ENCODE measurements around the gene TMUB1. TPM values are rescaled to one million over a fixed set of nuclear protein-coding genes. Genes with fewer than 3 reads are reported as not detected.

Gene TMUB1
- total and polyA plus RNA-seq, 9 of the 15 experiments (the other 6 are each of a cell fraction or from before 2014, with no cell fraction given): 0.14 to 241 (median 74.1) TPM

DNA sequence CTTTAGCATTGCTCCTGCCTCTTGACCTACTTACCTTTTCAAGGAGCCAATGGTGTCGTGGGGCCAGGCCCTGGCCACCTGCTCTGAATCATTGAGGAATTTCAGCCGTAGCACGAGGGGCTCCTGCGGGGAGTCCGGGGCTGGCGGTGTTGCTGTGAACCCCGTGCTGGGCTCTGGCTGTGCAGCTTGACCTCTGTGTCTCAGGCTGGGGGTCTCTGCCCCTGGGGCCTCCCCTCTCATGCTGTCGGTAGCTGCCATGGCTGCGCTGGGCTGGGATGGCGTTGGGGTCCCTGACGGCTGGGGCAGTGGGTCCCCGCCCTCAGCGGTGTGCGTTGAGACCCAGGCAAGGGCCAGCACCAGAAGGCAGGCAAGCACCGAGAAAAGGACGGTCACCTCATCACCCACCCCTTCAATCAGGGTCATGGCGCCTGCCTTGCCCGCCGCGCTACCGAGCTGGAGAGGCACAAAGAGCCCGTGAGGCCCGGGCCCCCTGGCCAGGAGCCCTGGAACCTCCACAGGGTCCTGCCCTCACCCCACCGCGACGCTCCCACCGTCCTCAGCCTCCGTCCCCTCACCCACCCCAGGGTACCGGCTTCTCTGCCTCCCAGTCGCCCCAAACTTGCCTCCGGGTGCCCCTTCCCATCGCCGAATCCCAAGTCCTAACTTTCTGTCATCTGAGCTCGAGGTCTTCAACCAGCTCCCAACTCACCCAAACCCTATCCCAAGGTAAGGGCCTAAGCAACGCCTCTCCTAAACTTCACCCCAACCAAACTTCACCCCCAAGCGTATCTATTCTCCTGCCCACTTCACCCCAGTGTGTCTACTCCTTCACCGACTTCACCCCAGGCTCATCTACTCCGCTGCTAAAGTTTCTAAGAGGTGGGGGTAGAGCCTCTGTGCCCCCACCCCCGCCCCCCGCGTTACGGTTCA, 887 bp downstream of the TMUB1 start (continued):
- TF ChIP-seq PRPF4 (IDR thresholded peaks at IDR 0.05; ENCODE audit: insufficient read depth, low read depth, low read length, poor library complexity, severe bottlenecking): no peak
- no peak for TF ChIP-seq STAT5B (CRISPR knock-in tag; IDR thresholded peaks at IDR 0.05)
- no peak for TF ChIP-seq RBM15 (IDR thresholded peaks at IDR 0.05; ENCODE audit: insufficient read depth, low read length)
- no peak for TF ChIP-seq ESRRA (IDR thresholded peaks at IDR 0.05; ENCODE audit: borderline replicate concordance, low read depth)
- TF ChIP-seq, protein P1, sequence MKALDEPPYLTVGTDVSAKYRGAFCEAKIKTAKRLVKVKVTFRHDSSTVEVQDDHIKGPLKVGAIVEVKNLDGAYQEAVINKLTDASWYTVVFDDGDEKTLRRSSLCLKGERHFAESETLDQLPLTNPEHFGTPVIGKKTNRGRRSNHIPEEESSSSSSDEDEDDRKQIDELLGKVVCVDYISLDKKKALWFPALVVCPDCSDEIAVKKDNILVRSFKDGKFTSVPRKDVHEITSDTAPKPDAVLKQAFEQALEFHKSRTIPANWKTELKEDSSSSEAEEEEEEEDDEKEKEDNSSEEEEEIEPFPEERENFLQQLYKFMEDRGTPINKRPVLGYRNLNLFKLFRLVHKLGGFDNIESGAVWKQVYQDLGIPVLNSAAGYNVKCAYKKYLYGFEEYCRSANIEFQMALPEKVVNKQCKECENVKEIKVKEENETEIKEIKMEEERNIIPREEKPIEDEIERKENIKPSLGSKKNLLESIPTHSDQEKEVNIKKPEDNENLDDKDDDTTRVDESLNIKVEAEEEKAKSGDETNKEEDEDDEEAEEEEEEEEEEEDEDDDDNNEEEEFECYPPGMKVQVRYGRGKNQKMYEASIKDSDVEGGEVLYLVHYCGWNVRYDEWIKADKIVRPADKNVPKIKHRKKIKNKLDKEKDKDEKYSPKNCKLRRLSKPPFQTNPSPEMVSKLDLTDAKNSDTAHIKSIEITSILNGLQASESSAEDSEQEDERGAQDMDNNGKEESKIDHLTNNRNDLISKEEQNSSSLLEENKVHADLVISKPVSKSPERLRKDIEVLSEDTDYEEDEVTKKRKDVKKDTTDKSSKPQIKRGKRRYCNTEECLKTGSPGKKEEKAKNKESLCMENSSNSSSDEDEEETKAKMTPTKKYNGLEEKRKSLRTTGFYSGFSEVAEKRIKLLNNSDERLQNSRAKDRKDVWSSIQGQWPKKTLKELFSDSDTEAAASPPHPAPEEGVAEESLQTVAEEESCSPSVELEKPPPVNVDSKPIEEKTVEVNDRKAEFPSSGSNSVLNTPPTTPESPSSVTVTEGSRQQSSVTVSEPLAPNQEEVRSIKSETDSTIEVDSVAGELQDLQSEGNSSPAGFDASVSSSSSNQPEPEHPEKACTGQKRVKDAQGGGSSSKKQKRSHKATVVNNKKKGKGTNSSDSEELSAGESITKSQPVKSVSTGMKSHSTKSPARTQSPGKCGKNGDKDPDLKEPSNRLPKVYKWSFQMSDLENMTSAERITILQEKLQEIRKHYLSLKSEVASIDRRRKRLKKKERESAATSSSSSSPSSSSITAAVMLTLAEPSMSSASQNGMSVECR (CRISPR knock-in tag; IDR thresholded peaks at IDR 0.05): no peak
- TF ChIP-seq POU5F1 (IDR thresholded peaks at IDR 0.05; ENCODE audit: borderline replicate concordance, low read depth, low read length, partially characterized antibody): no peak
- no peak for TF ChIP-seq POLR3A (IDR thresholded peaks at IDR 0.05; ENCODE audit: borderline replicate concordance, extremely low read depth, insufficient read depth, insufficient read length)
- TF ChIP-seq, protein P2, sequence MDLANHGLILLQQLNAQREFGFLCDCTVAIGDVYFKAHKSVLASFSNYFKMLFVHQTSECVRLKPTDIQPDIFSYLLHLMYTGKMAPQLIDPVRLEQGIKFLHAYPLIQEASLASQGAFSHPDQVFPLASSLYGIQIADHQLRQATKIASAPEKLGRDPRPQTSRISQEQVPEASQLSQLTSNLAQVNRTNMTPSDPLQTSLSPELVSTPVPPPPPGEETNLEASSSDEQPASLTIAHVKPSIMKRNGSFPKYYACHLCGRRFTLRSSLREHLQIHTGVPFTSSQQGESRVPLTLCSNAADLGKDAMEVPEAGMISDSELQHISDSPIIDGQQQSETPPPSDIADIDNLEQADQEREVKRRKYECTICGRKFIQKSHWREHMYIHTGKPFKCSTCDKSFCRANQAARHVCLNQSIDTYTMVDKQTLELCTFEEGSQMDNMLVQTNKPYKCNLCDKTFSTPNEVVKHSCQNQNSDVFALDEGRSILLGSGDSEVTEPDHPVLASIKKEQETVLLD (IDR thresholded peaks at IDR 0.05): peak; percentile 76; the same call in 1 of the 2 replicates
- no peak for TF ChIP-seq FOS (IDR thresholded peaks at IDR 0.05; ENCODE audit: extremely low read depth, insufficient read length)
- no peak for TF ChIP-seq ZNF589 (CRISPR knock-in tag; IDR thresholded peaks at IDR 0.05; ENCODE audit: low read depth)
- no peak for TF ChIP-seq U2AF1 (optimal IDR thresholded peaks at IDR 0.05; ENCODE audit: low read depth, low read length)
- TF ChIP-seq, protein P3, sequence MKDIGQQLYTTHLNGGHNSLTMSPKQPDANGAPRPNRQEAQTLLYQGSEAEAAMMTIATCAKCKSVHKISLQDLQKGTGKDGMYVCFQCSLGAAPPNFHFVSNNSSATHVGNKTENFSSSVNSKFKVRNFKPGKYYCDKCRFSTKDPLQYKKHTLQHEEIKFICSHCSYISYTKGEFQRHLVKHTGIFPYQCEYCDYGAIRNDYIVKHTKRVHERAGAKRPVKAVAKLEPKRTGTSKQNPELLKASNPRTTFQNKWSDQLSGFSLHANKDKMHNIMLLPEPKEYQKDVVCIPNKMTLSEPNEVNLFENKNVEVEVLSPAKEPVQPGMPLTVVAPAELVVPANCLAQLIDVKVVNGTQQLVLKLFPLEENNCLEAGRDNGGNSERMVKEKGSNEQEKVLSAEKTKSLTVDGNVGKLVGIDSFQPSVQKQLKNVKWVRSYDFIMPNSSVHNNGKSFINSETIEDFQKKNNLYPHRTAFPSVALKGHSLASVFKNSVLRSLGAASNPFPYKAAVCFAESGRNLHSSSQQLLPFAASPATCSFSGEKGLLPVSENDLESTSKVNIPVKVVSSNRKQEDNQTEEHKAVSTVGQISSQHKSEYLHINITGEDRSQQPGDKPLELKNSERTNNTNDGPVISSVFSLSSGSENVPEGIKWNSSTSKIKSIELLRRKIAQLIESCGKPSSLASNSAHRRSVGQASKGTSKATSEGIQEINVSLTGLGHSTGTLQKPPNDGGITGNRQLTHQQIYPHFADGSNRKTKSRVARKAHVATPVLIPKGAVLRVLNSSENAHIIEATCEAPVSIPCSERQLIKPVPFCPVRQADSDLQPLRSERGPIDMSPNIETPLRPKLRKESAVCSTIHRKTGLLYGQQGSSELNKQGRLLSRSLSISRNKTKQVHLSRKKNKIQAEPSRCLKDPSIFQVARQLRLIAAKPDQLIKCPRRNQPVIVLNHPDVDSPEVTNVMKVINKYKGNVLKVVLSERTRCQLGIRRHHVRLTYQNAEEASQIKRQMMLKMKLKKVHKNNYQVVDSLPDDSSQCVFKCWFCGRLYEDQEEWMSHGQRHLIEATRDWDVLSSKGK (CRISPR knock-in tag; IDR thresholded peaks at IDR 0.05): no peak
- TF ChIP-seq ZNF217 (CRISPR knock-in tag; IDR thresholded peaks at IDR 0.05): no peak
- TF ChIP-seq TAL1 (IDR thresholded peaks at IDR 0.05): no peak
- 0 out of 2 replicates have a peak, but pooled peaks have one; percentile 8 for TF ChIP-seq HDAC8 (tag; IDR thresholded peaks at IDR 0.05)
- no peak for TF ChIP-seq SRSF1 (IDR thresholded peaks at IDR 0.05; ENCODE audit: low read depth, low read length)
- no peak for TF ChIP-seq ZNF507 (tag; conservative IDR thresholded peaks at IDR 0.05)
- peak; percentile 79 for TF ChIP-seq EGR1 (conservative IDR thresholded peaks at IDR 0.05)

Data from K562 (cell line).